Gastrocnemius medialis (tissue), 4 donors: Measurements from ENCODE around the gene KCNAB1.

Experiments
- CTCF ChIP-seq, 5 experiments: fragments of 450-650 bp in 3 of 5; fragments of 200-600 bp in 2 of 5; sonication (generic) in 2 of 5; IDR thresholded peaks in 4 of 5; conservative IDR thresholded peaks in 1 of 5; 1 replicate in 4 of 5; 2 replicates in 1 of 5; pipeline ENCODE4 v1.5.1; 2016 to 2019; ENCODE audit warnings: antibody characterized with exemption in 5 of 5, mild to moderate bottlenecking in 3 of 5, moderate library complexity in 3 of 5
- POLR2A ChIP-seq, 2 donors: fragments of 450-650 bp; IDR thresholded peaks; one replicate each; pipeline ENCODE4 v1.6.1; 2017; ENCODE audit warnings: antibody characterized with exemption in 2 of 2, mild to moderate bottlenecking in 2 of 2, moderate library complexity in 2 of 2

GRCh38 chr3:156489462-156489911, 369.1 kb downstream of the KCNAB1 start:
- no peak for TF ChIP-seq CTCF (IDR thresholded peaks at IDR 0.05 in 4 of 5, conservative IDR thresholded peaks at IDR 0.05 in 1 of 5)
- TF ChIP-seq POLR2A (IDR thresholded peaks at IDR 0.05), result no peak
